A673 (cell line): ENCODE data around the gene IQCH.

Experiments used
- EZH2 ChIP-seq: fragments of 200-600 bp; sonication (generic); IDR thresholded peaks from 2 replicates; pipeline ENCODE4 v1.6.1; 2017; ENCODE audit warnings: borderline replicate concordance, low read depth, mild to moderate bottlenecking, mixed read lengths, antibody characterized with exemption, low read length; ENCODE audit not compliant: poor library complexity, severe bottlenecking
- TF ChIP-seq, protein P1 (sequence below): fragments of 300-800, 200-600 bp; sonication (generic); conservative IDR thresholded peaks from 2 replicates; pipeline ENCODE4 v1.5.1; 2017; ENCODE audit warnings: low read depth, mild to moderate bottlenecking, antibody characterized with exemption, low read length, moderate library complexity, mixed read lengths

DNA sequence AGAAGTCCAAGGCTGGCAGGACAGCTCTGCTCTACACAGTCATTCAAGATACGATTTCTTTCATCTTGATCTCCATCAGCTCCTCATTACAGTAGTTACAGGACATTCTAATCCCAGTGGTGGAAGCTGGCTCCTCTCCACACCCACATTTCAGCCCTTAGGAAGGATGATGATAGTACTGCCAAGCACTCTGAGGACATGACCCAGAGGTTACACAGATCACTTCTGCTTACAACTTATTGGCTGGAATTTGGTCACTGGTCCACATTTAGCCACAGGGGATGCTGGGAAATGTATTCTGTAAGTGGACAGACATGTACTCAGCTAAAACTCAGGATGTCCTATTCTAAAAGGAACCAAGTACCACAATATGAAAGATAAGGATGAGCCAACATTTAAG, 77.1 kb downstream of the IQCH start:
- TF ChIP-seq, protein P1, sequence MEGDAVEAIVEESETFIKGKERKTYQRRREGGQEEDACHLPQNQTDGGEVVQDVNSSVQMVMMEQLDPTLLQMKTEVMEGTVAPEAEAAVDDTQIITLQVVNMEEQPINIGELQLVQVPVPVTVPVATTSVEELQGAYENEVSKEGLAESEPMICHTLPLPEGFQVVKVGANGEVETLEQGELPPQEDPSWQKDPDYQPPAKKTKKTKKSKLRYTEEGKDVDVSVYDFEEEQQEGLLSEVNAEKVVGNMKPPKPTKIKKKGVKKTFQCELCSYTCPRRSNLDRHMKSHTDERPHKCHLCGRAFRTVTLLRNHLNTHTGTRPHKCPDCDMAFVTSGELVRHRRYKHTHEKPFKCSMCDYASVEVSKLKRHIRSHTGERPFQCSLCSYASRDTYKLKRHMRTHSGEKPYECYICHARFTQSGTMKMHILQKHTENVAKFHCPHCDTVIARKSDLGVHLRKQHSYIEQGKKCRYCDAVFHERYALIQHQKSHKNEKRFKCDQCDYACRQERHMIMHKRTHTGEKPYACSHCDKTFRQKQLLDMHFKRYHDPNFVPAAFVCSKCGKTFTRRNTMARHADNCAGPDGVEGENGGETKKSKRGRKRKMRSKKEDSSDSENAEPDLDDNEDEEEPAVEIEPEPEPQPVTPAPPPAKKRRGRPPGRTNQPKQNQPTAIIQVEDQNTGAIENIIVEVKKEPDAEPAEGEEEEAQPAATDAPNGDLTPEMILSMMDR, result no peak
- no peak for TF ChIP-seq EZH2
